Activated CD8-positive, alpha-beta memory T cell treated with anti-CD3 and anti-CD28 coated beads, Interleukin-2, amount 10 ng/mL, durations not matched to agents 7 days and 5 days (primary cell): ENCODE measurements around the gene ERMARD. TPM values are rescaled to one million over a fixed set of nuclear protein-coding genes. Genes with fewer than 3 reads are reported as not detected.
A peak's percentile ranks its signal among the peaks of the same experiment; 100 is the strongest.

Source experiments
- ATAC-seq: fragments of 150-1000 bp; cut with Tn5 transposase; one replicate; pipeline ENCODE4 v1.10.0; 2021; ENCODE audit warnings: moderate library complexity
- CTCF ChIA-PET: fragments of 350-600 bp; sonication (Branson Sonifier 250); formaldehyde crosslinking; loops from one replicate; lab custom pipeline; 2021; ENCODE audit warnings: antibody characterized with exemption; lab: Charles Lee
- DNase-seq: peaks from one replicate; pipeline ENCODE4 v3.0.0-alpha.2; 2020
- H3K27ac Mint-ChIP-seq: one replicate; pipeline ENCODE4 v1.8.0; 2021; ENCODE audit warnings: mild to moderate bottlenecking, mixed read lengths
- H3K27me3 Mint-ChIP-seq: one replicate; pipeline ENCODE4 v1.8.0; 2021; ENCODE audit warnings: mixed read lengths
- H3K36me3 Mint-ChIP-seq: one replicate; pipeline ENCODE4 v1.8.0; 2021; ENCODE audit warnings: mild to moderate bottlenecking, mixed read lengths
- H3K4me1 Mint-ChIP-seq: one replicate; pipeline ENCODE4 v1.8.0; 2021; ENCODE audit warnings: mixed read lengths
- H3K4me3 Mint-ChIP-seq: one replicate; pipeline ENCODE4 v1.8.0; 2021; ENCODE audit warnings: mild to moderate bottlenecking, moderate library complexity, mixed read lengths
- H3K9me3 Mint-ChIP-seq: one replicate; pipeline ENCODE4 v1.8.0; 2022; ENCODE audit warnings: low read depth, mixed read lengths
- total RNA-seq, 2 experiments: library from RNA; stranded (reverse); gene quantifications; one replicate each; pipeline ENCODE4 v1.2.3, GENCODE V29; 2021

The ERMARD gene
- total RNA-seq, 2 experiments from 2014 or later, result 29.3 to 36.7 TPM

- no peak for ATAC-seq
- H3K4me3 Mint-ChIP-seq, result no peak overlapping the region
- H3K9me3 Mint-ChIP-seq, result no peaks in the 10 kb centered on the region
- no peaks in the 10 kb centered on the region for H3K27me3 Mint-ChIP-seq
- H3K36me3 Mint-ChIP-seq, result peaks cover 24% of the 10 kb centered on the region
- CTCF ChIA-PET, result interaction anchor here (0.9 kb wide), 1 partner anchor 10 kb away, joined by 3 read pairs; no protein-coding TSS in a partner anchor
- no peaks in the 10 kb centered on the region for H3K4me1 Mint-ChIP-seq
- no peak for DNase-seq
- H3K27ac Mint-ChIP-seq, result no peak overlapping the region
Observed at GRCh38 chr6:169779896-169780295, 28.5 kb downstream of the ERMARD start.

DNA sequence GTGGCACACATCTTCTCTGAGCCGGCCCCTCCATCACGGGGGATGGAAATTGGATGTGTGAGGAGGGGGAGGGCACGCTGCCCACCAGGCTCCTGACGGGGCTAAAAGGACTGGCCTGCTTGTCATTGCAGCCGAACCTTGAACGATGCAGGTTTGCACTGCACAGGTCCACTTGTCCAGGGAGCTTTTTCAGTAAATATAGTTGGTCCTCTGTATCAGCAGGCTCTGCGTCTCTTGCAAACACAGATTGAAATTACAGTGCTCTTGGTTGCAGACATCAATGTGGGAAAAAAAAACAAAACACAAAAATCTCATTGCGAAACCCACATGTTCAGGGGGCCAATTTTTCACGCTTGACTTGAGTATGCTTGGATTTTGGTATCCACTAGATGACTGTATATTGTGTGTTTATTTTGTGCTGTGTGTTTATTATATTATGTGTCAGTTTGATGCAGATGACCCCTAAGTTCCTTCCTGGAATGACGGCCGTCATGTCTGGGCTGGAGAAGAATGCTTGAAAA is 29.2 kb downstream of the ERMARD start:
- Mint-ChIP-seq H3K4me1 (no peaks in the 10 kb centered on the region), H3K27ac (no peak overlapping the region), H3K9me3 (no peaks in the 10 kb centered on the region), H3K27me3 (no peaks in the 10 kb centered on the region), H3K36me3 (peaks cover 21% of the 10 kb centered on the region), H3K4me3 (no peak overlapping the region)
- no peak for ATAC-seq
- CTCF ChIA-PET, result interaction anchor here (0.9 kb wide), 1 partner anchor 9 kb away, joined by 3 read pairs; no protein-coding TSS in a partner anchor
- DNase-seq, result no peak

DNA sequence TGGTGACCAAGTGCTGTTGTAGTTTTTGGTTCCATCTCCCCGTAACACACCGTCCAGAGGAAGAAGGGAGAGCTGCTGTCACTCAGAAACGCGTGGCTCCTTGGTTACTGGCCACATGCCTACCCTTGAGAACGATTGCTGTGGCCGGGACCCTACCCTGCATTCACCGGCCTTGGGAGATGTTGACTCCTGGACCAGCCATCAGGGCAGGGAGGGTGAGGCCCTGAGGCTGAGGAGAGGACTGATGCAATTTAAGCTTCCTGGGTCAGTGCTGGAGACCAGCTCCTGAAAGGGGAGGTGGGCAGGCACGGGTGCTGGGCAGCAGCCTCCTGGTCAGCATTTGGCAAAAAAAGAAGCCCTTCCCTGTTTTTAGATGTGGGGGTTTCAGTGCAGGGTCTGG is 31.5 kb downstream of the ERMARD start:
- no peaks in the 10 kb centered on the region for H3K27me3 Mint-ChIP-seq
- H3K4me3 Mint-ChIP-seq, result no peak overlapping the region

DNA sequence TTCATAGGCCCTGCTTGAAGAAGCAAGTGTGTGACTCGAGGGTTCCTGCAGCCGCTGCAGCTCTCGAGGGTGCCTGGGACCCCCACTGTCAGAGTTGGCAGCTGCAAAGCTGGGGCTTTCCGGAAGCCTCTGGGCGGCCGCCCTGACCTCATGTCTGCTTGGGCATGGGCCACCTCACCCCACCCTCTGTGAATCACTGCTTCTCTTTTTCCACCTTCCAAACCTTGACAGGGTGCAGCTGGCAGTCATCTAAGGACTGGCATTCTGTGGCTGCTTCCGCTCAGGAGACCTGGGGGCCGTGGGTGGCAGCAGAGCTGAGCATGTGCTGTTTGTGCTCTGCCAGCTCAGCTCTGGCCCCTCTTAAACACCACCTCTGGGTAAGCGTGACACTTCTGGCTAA is 32.0 kb downstream of the ERMARD start:
- CTCF ChIA-PET, result no interaction called here
- DNase-seq (no peak), ATAC-seq (no peak)
- peaks cover 20% of the 10 kb centered on the region for H3K36me3 Mint-ChIP-seq
- no peak overlapping the region for H3K4me3 Mint-ChIP-seq
- no peaks in the 10 kb centered on the region for H3K27me3 Mint-ChIP-seq
- no peaks in the 10 kb centered on the region for H3K4me1 Mint-ChIP-seq
- H3K27ac Mint-ChIP-seq, result no peak overlapping the region
- no peaks in the 10 kb centered on the region for H3K9me3 Mint-ChIP-seq

More for the DNA sequence above, 31.5 kb downstream of the ERMARD start:
- CTCF ChIA-PET, result no interaction called here
- H3K4me1 Mint-ChIP-seq, result no peaks in the 10 kb centered on the region
- ATAC-seq, result no peak
- no peak overlapping the region for H3K27ac Mint-ChIP-seq
- H3K9me3 Mint-ChIP-seq, result no peaks in the 10 kb centered on the region
- peaks cover 20% of the 10 kb centered on the region for H3K36me3 Mint-ChIP-seq
- DNase-seq, result no peak

DNA sequence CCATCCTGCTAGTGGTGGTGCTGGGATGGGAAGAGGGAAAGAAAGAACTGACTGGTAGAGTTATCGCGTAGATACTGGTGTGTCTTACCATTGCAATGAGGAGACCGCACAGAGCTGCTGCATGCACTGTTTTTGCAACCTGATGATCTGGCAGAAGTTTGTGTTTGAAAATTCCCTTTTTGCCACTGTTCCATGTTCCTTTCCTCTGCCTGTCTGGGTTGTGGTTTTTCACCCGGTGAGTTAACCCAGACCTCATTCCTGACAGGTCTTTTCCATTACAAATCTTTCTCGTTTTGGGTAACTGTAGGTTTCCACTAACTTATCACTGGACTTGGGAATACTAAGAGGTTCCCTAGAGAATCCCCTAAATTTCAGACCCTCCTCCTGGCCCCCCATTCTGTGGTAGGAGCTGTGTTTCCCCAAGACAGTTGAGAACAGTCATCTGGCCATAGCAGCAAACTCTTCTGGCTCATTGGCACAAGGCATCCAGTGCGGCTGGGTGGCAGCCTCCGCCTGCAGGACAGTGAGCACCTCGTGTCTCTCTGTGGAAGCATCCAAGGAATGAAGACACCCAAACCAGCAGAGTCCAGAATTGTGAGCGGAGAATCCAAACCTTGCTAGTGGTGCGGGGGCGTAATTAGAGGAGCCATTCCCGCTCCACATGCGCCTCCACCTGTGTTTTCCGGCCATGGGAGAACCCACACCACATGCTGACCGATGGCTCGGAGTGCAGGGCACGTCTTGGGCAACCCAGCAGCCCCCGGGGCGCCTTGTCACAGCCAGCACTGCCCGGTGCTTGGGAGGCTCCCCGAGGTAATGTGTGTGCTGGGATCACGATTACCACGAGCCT is 32.8 kb downstream of the ERMARD start:
- Mint-ChIP-seq H3K36me3 (peaks cover 19% of the 10 kb centered on the region), H3K9me3 (no peaks in the 10 kb centered on the region), H3K27me3 (peaks cover 5% of the 10 kb centered on the region), H3K27ac (no peak overlapping the region), H3K4me3 (no peak overlapping the region), H3K4me1 (no peaks in the 10 kb centered on the region)
- CTCF ChIA-PET, result no interaction called here
- no peak for DNase-seq
- ATAC-seq, result no peak

DNA sequence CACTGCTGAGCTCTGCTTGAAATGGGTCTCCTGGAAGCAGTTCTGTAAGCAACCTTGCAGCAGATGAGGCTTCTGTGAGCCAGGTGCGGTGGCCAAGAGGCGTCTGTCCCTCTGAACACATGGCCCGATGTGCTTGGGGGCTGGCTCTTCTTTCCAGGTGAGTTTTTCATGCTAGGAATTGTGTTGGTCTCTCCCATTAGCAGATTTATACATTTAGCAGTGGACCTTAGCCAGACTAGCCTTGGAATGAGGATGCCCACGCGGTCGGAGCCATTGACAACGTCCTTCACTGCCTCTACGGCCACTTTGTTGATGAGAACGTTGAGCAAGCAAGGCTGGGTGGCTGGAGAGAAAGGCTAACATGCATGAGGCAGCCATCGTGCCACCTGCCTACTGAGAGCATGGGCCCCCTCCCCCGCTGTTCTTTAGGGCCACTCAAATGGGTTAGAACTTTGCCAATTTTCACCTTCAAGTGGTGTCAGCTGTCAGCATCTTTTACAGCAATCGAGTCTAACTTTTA is 33.5 kb downstream of the ERMARD start:
- DNase-seq (no peak), ATAC-seq (no peak)
- Mint-ChIP-seq H3K4me1 (peaks cover 3% of the 10 kb centered on the region), H3K27me3 (peaks cover 5% of the 10 kb centered on the region), H3K9me3 (no peaks in the 10 kb centered on the region), H3K4me3 (no peak overlapping the region), H3K27ac (no peak overlapping the region), H3K36me3 (peaks cover 16% of the 10 kb centered on the region)
- CTCF ChIA-PET, result no interaction called here

DNA sequence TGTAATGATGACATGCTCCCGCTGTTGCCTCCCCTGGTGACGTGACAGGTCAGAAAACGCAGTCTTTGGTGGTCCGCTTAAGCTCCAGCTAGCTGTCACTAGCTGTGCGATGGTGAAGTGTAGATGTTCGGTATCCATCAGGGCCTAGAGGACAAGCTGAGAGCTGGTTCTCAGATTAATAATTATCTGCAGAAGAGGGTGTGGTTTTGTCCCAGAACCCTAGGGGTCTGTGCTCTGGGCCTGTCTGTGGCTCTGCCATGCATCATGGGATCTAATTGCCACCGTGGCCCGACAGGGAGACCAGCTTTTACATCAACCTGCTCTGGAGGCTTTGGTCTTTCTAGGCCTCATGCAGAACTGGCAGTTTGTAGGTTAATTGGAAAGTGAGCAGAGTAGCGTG is 34.1 kb downstream of the ERMARD start:
- Mint-ChIP-seq H3K4me1 (peaks cover 10% of the 10 kb centered on the region), H3K27ac (no peak overlapping the region)

DNA sequence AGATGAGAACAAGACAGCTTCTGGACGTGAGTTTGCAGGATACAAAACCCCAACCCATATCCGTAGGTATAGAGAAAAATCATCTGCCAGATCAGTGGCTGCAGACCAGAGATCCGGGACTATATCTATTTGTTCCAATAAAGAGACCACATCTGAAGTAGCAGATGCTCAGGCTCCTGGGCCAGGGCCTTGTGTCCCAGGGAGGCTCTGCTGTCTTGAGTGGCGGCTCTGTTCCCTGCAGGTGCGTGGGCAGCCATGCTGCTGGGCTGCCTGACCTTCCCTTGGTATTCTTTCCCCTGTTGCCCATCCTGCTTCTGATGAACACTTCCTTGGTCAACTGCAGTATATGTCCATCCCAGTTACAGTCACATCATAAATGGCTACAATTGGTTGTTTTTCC is 34.9 kb downstream of the ERMARD start:
- CTCF ChIA-PET, result no interaction called here
- no peak overlapping the region for H3K4me3 Mint-ChIP-seq
- peaks cover 17% of the 10 kb centered on the region for H3K27me3 Mint-ChIP-seq
- ATAC-seq (no peak), DNase-seq (no peak)
- peaks cover 14% of the 10 kb centered on the region for H3K4me1 Mint-ChIP-seq
- no peak overlapping the region for H3K27ac Mint-ChIP-seq
- peaks cover 5% of the 10 kb centered on the region for H3K36me3 Mint-ChIP-seq
- no peaks in the 10 kb centered on the region for H3K9me3 Mint-ChIP-seq

More for the DNA sequence above, 34.1 kb downstream of the ERMARD start:
- peaks cover 10% of the 10 kb centered on the region for H3K36me3 Mint-ChIP-seq
- ATAC-seq (no peak), DNase-seq (no peak)
- no peaks in the 10 kb centered on the region for H3K9me3 Mint-ChIP-seq
- no peak overlapping the region for H3K4me3 Mint-ChIP-seq
- H3K27me3 Mint-ChIP-seq, result peaks cover 9% of the 10 kb centered on the region
- CTCF ChIA-PET, result no interaction called here

GRCh38 chr6:169787797-169788196 is 36.4 kb downstream of the ERMARD start:
- CTCF ChIA-PET, result interaction anchor here (4.8 kb wide), 1 partner anchor 17 kb away, joined by 74 read pairs; no protein-coding TSS in a partner anchor
- no peak overlapping the region for H3K27ac Mint-ChIP-seq
- no peaks in the 10 kb centered on the region for H3K9me3 Mint-ChIP-seq
- no peak for ATAC-seq
- peaks cover 2% of the 10 kb centered on the region for H3K36me3 Mint-ChIP-seq
- no peak overlapping the region for H3K4me3 Mint-ChIP-seq
- DNase-seq, result no peak
- peaks cover 30% of the 10 kb centered on the region for H3K27me3 Mint-ChIP-seq
- H3K4me1 Mint-ChIP-seq, result peaks cover 15% of the 10 kb centered on the region

GRCh38 chr6:169788809-169789145 is 37.4 kb downstream of the ERMARD start:
- Mint-ChIP-seq H3K4me3 (no peak overlapping the region), H3K4me1 (peaks cover 15% of the 10 kb centered on the region), H3K36me3 (no peaks in the 10 kb centered on the region), H3K27me3 (peaks cover 40% of the 10 kb centered on the region), H3K27ac (no peak overlapping the region), H3K9me3 (no peaks in the 10 kb centered on the region)
- no peak for ATAC-seq
- DNase-seq, result no peak
- CTCF ChIA-PET, result interaction anchor here (2.5 to 4.8 kb wide), 5 partner anchors 11 to 741 kb away, joined by 8 to 74 read pairs (median 17); no protein-coding TSS in a partner anchor

DNA sequence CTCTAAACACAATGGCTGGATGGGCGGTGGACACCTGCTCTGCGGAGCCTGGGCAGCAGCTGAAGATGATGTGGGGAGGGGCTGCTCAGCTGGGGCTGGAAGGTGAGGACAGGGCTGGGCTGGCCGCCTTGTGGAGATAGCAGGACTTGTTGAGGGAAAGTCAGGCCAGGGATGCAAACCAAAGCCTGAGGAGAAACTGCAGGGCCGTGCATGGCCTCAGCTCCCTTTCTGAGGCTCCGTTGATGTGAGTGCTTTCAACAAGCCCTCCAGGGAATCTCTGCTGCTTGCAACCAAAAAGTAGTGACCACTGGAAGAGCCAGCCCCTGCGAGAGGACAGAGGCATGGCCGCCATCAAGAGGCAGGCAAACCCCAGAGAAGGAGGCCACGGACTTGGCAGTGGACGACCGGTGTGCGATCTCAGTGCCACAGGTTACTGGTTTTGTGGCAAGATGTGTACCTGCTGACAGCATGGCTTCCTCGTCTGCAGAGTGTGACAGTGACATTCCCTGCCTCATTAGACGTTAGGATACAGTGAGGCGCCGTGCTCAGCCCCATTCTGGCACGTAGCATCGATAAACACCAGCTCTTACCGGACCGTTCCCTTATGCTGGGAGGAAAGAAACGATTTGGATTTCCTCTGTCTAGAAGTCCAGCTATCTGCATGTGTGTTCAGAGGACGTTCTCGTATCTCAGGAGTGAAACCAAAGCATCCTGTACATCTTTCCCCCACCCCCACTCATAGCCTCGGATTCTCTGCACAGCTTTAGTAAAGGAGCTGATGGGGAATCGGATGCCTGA is 37.9 kb downstream of the ERMARD start:
- DNase-seq (no peak), ATAC-seq (no peak)
- H3K4me1 Mint-ChIP-seq, result peaks cover 15% of the 10 kb centered on the region
- H3K36me3 Mint-ChIP-seq, result no peaks in the 10 kb centered on the region
- H3K27ac Mint-ChIP-seq, result no peak overlapping the region
- peak overlapping the region; percentile 67 for H3K4me3 Mint-ChIP-seq
- no peaks in the 10 kb centered on the region for H3K9me3 Mint-ChIP-seq
- H3K27me3 Mint-ChIP-seq, result peaks cover 45% of the 10 kb centered on the region
- CTCF ChIA-PET, result interaction anchor here (0.6 to 4.8 kb wide), 24 partner anchors 9 to 749 kb away, joined by 3 to 74 read pairs (median 5); no protein-coding TSS in a partner anchor

DNA sequence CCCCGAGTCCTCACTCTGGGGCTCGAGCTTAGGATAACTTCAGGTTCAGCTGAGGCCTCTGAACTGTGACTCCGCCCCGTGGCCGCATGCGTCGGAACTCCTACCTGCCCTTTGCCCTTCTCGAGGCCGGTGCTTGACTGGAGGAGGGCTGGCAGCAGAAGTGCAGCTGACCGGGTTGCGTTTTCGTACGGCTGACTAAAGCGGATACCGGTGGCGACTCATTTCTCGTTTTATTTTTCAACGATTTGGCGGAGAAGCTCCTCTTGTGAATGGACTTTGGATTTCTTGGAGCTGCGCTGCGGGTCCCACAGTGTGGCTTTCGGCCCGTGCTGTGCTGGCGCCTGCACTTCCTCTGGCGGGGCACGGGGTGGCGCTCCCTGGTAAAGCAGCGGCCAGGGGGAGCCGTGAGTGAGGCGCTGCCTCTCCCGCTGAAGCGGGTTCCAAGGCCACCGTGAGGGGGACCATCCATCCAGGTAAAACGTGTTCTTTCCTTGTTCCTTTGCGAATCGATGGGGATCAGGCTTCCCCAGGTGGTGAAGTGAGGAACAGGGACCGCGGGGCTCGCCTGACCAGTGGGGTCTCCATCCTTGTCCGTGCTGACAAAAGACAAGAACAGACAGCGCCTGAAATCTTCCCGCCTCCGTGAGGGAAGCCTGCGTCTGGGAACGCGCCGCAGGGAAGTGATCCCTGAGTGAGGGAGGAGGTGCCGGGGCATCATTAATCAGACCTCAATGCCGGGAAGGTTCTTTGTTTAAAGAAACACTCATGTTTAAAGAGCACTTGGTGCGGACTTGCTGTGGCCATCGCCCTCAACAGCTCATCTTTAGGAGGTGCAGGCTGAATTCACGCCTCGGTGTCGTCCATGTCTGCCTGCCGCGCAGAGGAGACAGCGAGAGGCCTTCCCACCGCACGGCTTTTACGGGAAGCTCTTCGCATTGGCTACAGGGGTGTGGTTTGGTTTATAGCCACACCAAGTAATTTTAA is 38.8 kb downstream of the ERMARD start:
- DNase-seq (peak; percentile 79), ATAC-seq (peak; percentile 98)
- Mint-ChIP-seq H3K4me3 (peak overlapping the region; percentile 67), H3K4me1 (peaks cover 15% of the 10 kb centered on the region), H3K9me3 (no peaks in the 10 kb centered on the region), H3K27ac (no peak overlapping the region), H3K36me3 (no peaks in the 10 kb centered on the region), H3K27me3 (peaks cover 52% of the 10 kb centered on the region)
- CTCF ChIA-PET, result interaction anchor here (0.6 to 4.8 kb wide), 26 partner anchors 9 to 748 kb away, joined by 3 to 74 read pairs (median 4); no protein-coding TSS in a partner anchor
